Upper lobe of right lung (tissue), 1 donor: ENCODE data around the gene WLS. TPM values are rescaled to one million over a fixed set of nuclear protein-coding genes. Genes with fewer than 3 reads are reported as not detected.
"Not testable (repeated sequence)": the region's sequence is repeated elsewhere in the genome, so short reads cannot be mapped to it uniquely, and the experiment has no call there.

Experiments used
- ATAC-seq: fragments of 200-7000 bp; cut with Tn5 transposase; one replicate; pipeline ENCODE4 v1.9.1; 2020; ENCODE audit warnings: mild to moderate bottlenecking, moderate library complexity
- DNase-seq: peaks from one replicate; pipeline ENCODE4 v3.0.0-alpha.2; 2020
- H3K27ac ChIP-seq: fragments of 200-600 bp; one replicate; pipeline ENCODE4 v1.8.0; 2022
- H3K27me3 ChIP-seq: fragments of 200-600 bp; one replicate; pipeline ENCODE4 v1.8.0; 2022; ENCODE audit warnings: mild to moderate bottlenecking
- H3K36me3 ChIP-seq: fragments of 200-600 bp; one replicate; pipeline ENCODE4 v1.8.0; 2022
- H3K4me1 ChIP-seq: fragments of 200-600 bp; one replicate; pipeline ENCODE4 v1.8.0; 2022
- H3K4me3 ChIP-seq: fragments of 200-600 bp; one replicate; pipeline ENCODE4 v1.8.0; 2022; ENCODE audit warnings: mild to moderate bottlenecking
- H3K9me3 ChIP-seq: fragments of 200-600 bp; one replicate; pipeline ENCODE4 v1.8.0; 2022
- CTCF ChIP-seq: fragments of 200-600 bp; IDR thresholded peaks from one replicate; pipeline ENCODE4 v1.8.0; 2022; ENCODE audit warnings: antibody characterized with exemption
- intact Hi-C: fragments of 100-400 bp; cut with DNase I; formaldehyde crosslinking; loops from one replicate; pipeline ENCODE4 v1.11.0; 2022
- total RNA-seq: library from RNA; stranded (reverse); fragmentation: NEBNext Ultra II Directional; extraction: Animal tissue kit (Norgen Biotek cat#: 25700); gene quantifications from one replicate; pipeline ENCODE4 v1.2.1, GENCODE V29; 2021
- donor health status: DM: no; HTN: yes; CAD: no; lungs with severe emphysema.

The WLS gene
- total RNA-seq, 1 donor from 2014 or later, result 89.8 TPM

GRCh38 chr1:68162761-68163160 lies 69.6 kb downstream of the WLS start:
- peak; percentile 40 for ATAC-seq
- Histone ChIP-seq H3K4me3 (no peak overlapping the region), H3K9me3 (no peaks in the 10 kb centered on the region), H3K27ac (no peak overlapping the region), H3K4me1 (no peaks in the 10 kb centered on the region), H3K27me3 (no peaks in the 10 kb centered on the region), H3K36me3 (peaks cover 12% of the 10 kb centered on the region)
- peak; percentile 20 for TF ChIP-seq CTCF
- DNase-seq, result no peak
- intact Hi-C loops, result no loop called here

- H3K27ac ChIP-seq, intact Hi-C loops, H3K27me3 ChIP-seq, H3K9me3 ChIP-seq, ATAC-seq, H3K4me1 ChIP-seq, H3K4me3 ChIP-seq, DNase-seq: not testable (repeated sequence)
- peaks cover 12% of the 10 kb centered on the region for H3K36me3 ChIP-seq
Measured at GRCh38 chr1:68161672-68162071, 70.7 kb downstream of the WLS start.

GRCh38 chr1:68160935-68161334 lies 71.4 kb downstream of the WLS start:
- H3K4me1 ChIP-seq, ATAC-seq, H3K4me3 ChIP-seq, H3K9me3 ChIP-seq, H3K27me3 ChIP-seq, H3K27ac ChIP-seq, intact Hi-C loops, DNase-seq: not testable (repeated sequence)
- H3K36me3 ChIP-seq, result peaks cover 12% of the 10 kb centered on the region

- DNase-seq (no peak), ATAC-seq (no peak)
- no peaks in the 10 kb centered on the region for H3K4me1 ChIP-seq
- no peak overlapping the region for H3K27ac ChIP-seq
- H3K36me3 ChIP-seq, result peaks cover 12% of the 10 kb centered on the region
- H3K27me3 ChIP-seq, result no peaks in the 10 kb centered on the region
- no peak for TF ChIP-seq CTCF
- no peak overlapping the region for H3K4me3 ChIP-seq
- no peaks in the 10 kb centered on the region for H3K9me3 ChIP-seq
- intact Hi-C loops, result no loop called here
Measured at GRCh38 chr1:68160021-68160420, 72.3 kb downstream of the WLS start.

- Histone ChIP-seq H3K36me3 (peaks cover 22% of the 10 kb centered on the region), H3K9me3 (no peaks in the 10 kb centered on the region), H3K27ac (no peak overlapping the region), H3K4me1 (no peaks in the 10 kb centered on the region), H3K4me3 (no peak overlapping the region), H3K27me3 (no peaks in the 10 kb centered on the region)
- no peak for DNase-seq
- no peak for ATAC-seq
- intact Hi-C loops, result no loop called here
- no peak for TF ChIP-seq CTCF
Measured at GRCh38 chr1:68158837-68159236, 73.5 kb downstream of the WLS start.

- TF ChIP-seq CTCF, result no peak
- H3K27me3 ChIP-seq, result no peaks in the 10 kb centered on the region
- DNase-seq, result no peak
- intact Hi-C loops, result no loop called here
- H3K4me1 ChIP-seq, result no peaks in the 10 kb centered on the region
- H3K9me3 ChIP-seq, result no peaks in the 10 kb centered on the region
- no peak overlapping the region for H3K27ac ChIP-seq
- H3K36me3 ChIP-seq, result peaks cover 32% of the 10 kb centered on the region
- no peak overlapping the region for H3K4me3 ChIP-seq
- ATAC-seq, result no peak
Measured at GRCh38 chr1:68157416-68157815, 74.9 kb downstream of the WLS start.

GRCh38 chr1:68151690-68152089 lies 80.6 kb downstream of the WLS start:
- Histone ChIP-seq H3K9me3 (no peaks in the 10 kb centered on the region), H3K4me1 (no peaks in the 10 kb centered on the region), H3K27me3 (no peaks in the 10 kb centered on the region), H3K36me3 (peaks cover 62% of the 10 kb centered on the region), H3K4me3 (no peak overlapping the region), H3K27ac (no peak overlapping the region)
- no peak for ATAC-seq
- intact Hi-C loops, result no loop called here
- TF ChIP-seq CTCF, result no peak
- DNase-seq, result no peak
